GM18505 (cell line): ENCODE results near the gene METTL8.

Experiments
- ATAC-seq: cut with Tn5 transposase; IDR thresholded peaks from one replicate; pipeline ENCODE4 v1.9.1; 2021; ENCODE audit not compliant: unreplicated experiment
- POLR2A ChIP-seq: IDR thresholded peaks from 4 replicates; pipeline ENCODE4 v1.6.1; 2011; ENCODE audit warnings: borderline replicate concordance; ENCODE audit not compliant: insufficient read depth, insufficient read length; ENCODE audit errors: extremely low read depth

Gene METTL8

DNA sequence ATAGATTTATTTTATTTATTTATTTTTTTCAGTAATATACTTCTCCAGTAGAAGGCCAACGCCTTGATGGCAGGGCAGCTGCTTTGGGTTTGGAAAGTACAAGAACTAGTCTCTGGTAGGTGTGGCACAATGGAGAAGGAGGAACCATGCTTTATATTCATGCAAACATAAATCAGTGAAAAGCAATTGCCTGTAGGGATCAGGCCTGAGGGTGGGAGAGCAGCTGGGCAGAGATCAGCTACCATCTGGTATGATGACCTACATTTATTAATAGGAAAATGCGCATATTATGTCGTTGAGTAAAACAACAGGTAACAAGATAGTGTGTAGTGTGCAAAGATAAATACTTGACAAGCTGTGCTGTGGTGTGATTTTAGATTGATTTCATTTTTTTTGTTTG lies 152.7 kb downstream of the METTL8 start:
- no peak for TF ChIP-seq POLR2A
- ATAC-seq, result no peak

DNA sequence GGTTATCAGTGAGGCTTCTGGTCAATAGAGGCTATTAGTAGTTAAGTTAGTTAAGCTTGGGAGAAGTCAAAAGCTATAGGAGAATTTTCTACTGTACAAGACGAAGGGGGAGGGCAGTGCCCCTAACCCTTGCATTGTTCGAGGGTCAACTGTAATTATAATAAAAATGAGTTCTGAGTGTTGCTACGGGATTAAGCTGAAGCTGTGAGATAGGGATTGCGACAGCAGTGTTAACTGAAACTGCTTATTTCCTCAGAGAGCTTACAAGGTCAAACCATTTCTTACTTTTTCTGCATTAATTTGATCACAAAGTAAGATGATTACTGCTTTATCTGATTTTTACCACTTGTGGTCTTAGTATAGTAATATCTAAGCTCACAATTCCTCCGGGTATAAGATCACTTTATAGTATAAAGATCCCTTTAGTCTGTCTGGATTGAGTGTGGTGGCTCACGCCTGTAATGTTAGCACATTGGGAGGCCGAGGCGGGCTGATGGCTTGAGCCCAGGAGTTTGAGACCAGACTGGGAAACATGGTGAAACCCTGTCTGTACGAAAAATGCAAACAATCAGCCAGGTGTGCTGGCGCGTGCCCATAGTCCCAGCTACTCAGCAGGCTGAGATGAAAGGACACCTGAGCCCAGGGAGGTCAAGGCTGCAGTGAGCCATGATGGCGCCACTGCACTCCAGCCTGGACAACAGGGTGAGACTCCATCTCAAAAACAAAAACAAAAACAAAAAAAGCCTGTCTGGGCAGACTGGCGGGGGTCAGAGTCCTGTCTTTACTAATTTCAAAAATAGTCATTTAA lies 153.6 kb downstream of the METTL8 start:
- TF ChIP-seq POLR2A, result no peak
- ATAC-seq, result no peak

DNA sequence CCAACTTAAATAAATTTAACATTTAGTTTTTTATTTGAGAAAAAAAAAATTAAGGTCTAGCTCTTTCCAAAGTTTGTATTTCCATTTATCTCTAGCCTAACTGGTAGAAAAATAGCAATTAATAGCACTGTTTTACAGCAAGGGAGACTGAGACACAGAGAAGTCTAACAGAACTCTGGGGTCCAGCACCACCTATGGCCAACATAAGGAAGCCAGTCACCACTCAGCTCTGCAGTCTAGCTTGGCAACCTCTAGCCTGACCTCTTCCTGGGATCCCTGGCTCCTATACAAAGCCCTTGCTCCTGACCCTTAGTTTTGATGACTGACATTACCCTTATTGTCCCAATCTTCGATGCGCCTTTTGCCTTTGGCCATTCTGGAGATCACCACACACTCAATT lies 159.0 kb downstream of the METTL8 start:
- ATAC-seq, result no peak
- no peak for TF ChIP-seq POLR2A

GRCh38 chr2:171271971-171272436 lies 161.8 kb downstream of the METTL8 start:
- ATAC-seq, result no peak
- TF ChIP-seq POLR2A, result no peak

- no peak for TF ChIP-seq POLR2A
- ATAC-seq, result no peak
Measured at GRCh38 chr2:171271386-171271785, 162.4 kb downstream of the METTL8 start.

GRCh38 chr2:171267855-171268629 lies 165.7 kb downstream of the METTL8 start:
- ATAC-seq, result no peak
- no peak for TF ChIP-seq POLR2A
